Endometrial microvascular endothelial cells (primary cell): ENCODE data around the gene SMIM28. TPM values are rescaled to one million over a fixed set of nuclear protein-coding genes. Genes with fewer than 3 reads are reported as not detected.
"Not testable (repeated sequence)": the region's sequence is repeated elsewhere in the genome, so short reads cannot be mapped to it uniquely, and the experiment has no call there.

Experiments used
- in situ Hi-C: cut with HindIII; loops from 2 replicates; pipeline ENCODE4 v1.10.0; 2017; ENCODE audit warnings: low sequenced_read_pairs, low pct_unique_long_range_greater_than_20kb; ENCODE audit errors: inconsistent ontology term
- total RNA-seq: library from RNA; depleted of rRNA; stranded (reverse); fragments of >200 nt; gene quantifications from one replicate; pipeline ENCODE4 v1.2.3, GENCODE V29; 2015; ENCODE audit errors: inconsistent ontology term

SMIM28 gene
- total RNA-seq, 1 donor from 2014 or later, result not detected

GRCh38 chr6:138424004-138424904 is 46.5 kb downstream of the SMIM28 start:
- in situ Hi-C loops, result no loop called here

GRCh38 chr6:138425256-138425655 is 47.6 kb downstream of the SMIM28 start:
- in situ Hi-C loops, result not testable (repeated sequence)

- in situ Hi-C loops, result no loop called here
Measured at GRCh38 chr6:138426500-138427123, 48.9 kb downstream of the SMIM28 start.

GRCh38 chr6:138427701-138428100 is 50.0 kb downstream of the SMIM28 start:
- in situ Hi-C loops, result no loop called here

GRCh38 chr6:138428944-138429598 is 51.4 kb downstream of the SMIM28 start:
- in situ Hi-C loops, result no loop called here

GRCh38 chr6:138429761-138430160 is 52.1 kb downstream of the SMIM28 start:
- in situ Hi-C loops, result no loop called here

GRCh38 chr6:138430361-138431145 is 52.8 kb downstream of the SMIM28 start:
- in situ Hi-C loops, result no loop called here

- in situ Hi-C loops, result no loop called here
Measured at GRCh38 chr6:138431256-138432062, 53.8 kb downstream of the SMIM28 start.

GRCh38 chr6:138432063-138432356 is 54.3 kb downstream of the SMIM28 start:
- in situ Hi-C loops, result no loop called here

Other genes starting within 250 kb of the SMIM28 start
- 12.9 TPM for gene ARFGEF3, start 216.0 kb upstream of the SMIM28 start, total RNA-seq
- gene PBOV1, start 159.4 kb upstream of the SMIM28 start, total RNA-seq, result not detected
- gene HEBP2, start 26.3 kb downstream of the SMIM28 start, total RNA-seq, result 10.8 TPM
- 23.0 TPM for gene NHSL1, start 121.6 kb downstream of the SMIM28 start, total RNA-seq